ENCODE results near the gene SPATS2L. TPM values are rescaled to one million over a fixed set of nuclear protein-coding genes. Genes with fewer than 3 reads are reported as not detected.

SPATS2L gene
- total and polyA plus RNA-seq, 2 experiments from 2014 or later, result 118 to 154 TPM

DNA sequence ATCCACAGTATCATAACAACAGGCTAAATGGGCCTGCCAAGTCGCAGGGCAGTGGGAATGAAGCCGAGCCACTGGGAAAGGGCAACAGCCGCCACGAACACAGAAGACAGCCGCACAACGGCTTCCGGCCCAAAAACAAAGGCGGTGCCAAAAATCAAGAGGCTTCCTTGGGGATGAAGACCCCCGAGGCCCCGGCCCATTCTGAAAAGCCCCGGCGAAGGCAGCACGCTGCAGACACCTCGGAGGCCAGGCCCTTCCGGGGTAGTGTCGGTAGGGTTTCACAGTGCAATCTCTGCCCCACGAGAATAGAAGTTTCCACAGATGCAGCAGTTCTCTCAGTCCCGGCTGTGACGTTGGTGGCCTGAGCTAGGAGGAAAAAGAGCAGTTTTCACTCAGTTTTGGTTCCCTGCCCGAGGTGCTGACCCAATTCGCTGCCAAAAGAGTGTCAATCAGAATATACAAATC lies 171.2 kb downstream of the SPATS2L start:
- Mint-ChIP-seq H3K27ac (peak overlapping the region; percentile 37; the same call in 1 of the 2 replicates), H3K9me3 (no peaks in the 10 kb centered on the region), H3K4me3 (no peak overlapping the region), H3K27me3 (ENCODE audit: insufficient read depth, low read depth, poor library complexity) (peaks cover 5% of the 10 kb centered on the region), H3K4me1 (peaks cover 30% of the 10 kb centered on the region), H3K36me3 (ENCODE audit: low read depth) (peaks cover 74% of the 10 kb centered on the region)
- Histone ChIP-seq H3K4me1 (ENCODE audit: insufficient read depth) (peaks cover 14% of the 10 kb centered on the region), H3K27ac (ENCODE audit: low read depth) (no peak overlapping the region), H3K4me3 (no peak overlapping the region), H3K9me2 (ENCODE audit: insufficient read depth) (no peaks in the 10 kb centered on the region), H4K20me1 (replicated peaks; ENCODE audit: insufficient read depth) (no peaks in the 10 kb centered on the region), H3K4me2 (no peak overlapping the region), H2AFZ (no peak overlapping the region), H3F3A (replicated peaks; ENCODE audit: low read depth) (no peaks in the 10 kb centered on the region), H3K79me2 (replicated peaks; ENCODE audit: insufficient read depth) (no peaks in the 10 kb centered on the region), H3K27me3 (ENCODE audit: insufficient read depth) (no peaks in the 10 kb centered on the region), H3K36me3 (ENCODE audit: insufficient read depth) (peaks cover 49% of the 10 kb centered on the region)
- ATAC-seq (no peak), DNase-seq (ENCODE audit: low spot score) (no peak)
- TF ChIP-seq EZH2 (IDR thresholded peaks at IDR 0.05; ENCODE audit: low read depth, unreplicated experiment) (no peak), STAT1 (IDR thresholded peaks at IDR 0.05; ENCODE audit: unreplicated experiment) (no peak), POLR2AphosphoS5 (IDR thresholded peaks at IDR 0.05; ENCODE audit: low read depth) (no peak), ZNF331 (CRISPR knock-in tag; IDR thresholded peaks at IDR 0.05; ENCODE audit: low read depth) (no peak), ZNF114 (CRISPR knock-in tag; IDR thresholded peaks at IDR 0.05) (no peak)
- TF ChIP-seq, protein P1, sequence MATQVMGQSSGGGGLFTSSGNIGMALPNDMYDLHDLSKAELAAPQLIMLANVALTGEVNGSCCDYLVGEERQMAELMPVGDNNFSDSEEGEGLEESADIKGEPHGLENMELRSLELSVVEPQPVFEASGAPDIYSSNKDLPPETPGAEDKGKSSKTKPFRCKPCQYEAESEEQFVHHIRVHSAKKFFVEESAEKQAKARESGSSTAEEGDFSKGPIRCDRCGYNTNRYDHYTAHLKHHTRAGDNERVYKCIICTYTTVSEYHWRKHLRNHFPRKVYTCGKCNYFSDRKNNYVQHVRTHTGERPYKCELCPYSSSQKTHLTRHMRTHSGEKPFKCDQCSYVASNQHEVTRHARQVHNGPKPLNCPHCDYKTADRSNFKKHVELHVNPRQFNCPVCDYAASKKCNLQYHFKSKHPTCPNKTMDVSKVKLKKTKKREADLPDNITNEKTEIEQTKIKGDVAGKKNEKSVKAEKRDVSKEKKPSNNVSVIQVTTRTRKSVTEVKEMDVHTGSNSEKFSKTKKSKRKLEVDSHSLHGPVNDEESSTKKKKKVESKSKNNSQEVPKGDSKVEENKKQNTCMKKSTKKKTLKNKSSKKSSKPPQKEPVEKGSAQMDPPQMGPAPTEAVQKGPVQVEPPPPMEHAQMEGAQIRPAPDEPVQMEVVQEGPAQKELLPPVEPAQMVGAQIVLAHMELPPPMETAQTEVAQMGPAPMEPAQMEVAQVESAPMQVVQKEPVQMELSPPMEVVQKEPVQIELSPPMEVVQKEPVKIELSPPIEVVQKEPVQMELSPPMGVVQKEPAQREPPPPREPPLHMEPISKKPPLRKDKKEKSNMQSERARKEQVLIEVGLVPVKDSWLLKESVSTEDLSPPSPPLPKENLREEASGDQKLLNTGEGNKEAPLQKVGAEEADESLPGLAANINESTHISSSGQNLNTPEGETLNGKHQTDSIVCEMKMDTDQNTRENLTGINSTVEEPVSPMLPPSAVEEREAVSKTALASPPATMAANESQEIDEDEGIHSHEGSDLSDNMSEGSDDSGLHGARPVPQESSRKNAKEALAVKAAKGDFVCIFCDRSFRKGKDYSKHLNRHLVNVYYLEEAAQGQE (IDR thresholded peaks at IDR 0.05; ENCODE audit: unreplicated experiment), result no peak
- TF ChIP-seq, protein P2, sequence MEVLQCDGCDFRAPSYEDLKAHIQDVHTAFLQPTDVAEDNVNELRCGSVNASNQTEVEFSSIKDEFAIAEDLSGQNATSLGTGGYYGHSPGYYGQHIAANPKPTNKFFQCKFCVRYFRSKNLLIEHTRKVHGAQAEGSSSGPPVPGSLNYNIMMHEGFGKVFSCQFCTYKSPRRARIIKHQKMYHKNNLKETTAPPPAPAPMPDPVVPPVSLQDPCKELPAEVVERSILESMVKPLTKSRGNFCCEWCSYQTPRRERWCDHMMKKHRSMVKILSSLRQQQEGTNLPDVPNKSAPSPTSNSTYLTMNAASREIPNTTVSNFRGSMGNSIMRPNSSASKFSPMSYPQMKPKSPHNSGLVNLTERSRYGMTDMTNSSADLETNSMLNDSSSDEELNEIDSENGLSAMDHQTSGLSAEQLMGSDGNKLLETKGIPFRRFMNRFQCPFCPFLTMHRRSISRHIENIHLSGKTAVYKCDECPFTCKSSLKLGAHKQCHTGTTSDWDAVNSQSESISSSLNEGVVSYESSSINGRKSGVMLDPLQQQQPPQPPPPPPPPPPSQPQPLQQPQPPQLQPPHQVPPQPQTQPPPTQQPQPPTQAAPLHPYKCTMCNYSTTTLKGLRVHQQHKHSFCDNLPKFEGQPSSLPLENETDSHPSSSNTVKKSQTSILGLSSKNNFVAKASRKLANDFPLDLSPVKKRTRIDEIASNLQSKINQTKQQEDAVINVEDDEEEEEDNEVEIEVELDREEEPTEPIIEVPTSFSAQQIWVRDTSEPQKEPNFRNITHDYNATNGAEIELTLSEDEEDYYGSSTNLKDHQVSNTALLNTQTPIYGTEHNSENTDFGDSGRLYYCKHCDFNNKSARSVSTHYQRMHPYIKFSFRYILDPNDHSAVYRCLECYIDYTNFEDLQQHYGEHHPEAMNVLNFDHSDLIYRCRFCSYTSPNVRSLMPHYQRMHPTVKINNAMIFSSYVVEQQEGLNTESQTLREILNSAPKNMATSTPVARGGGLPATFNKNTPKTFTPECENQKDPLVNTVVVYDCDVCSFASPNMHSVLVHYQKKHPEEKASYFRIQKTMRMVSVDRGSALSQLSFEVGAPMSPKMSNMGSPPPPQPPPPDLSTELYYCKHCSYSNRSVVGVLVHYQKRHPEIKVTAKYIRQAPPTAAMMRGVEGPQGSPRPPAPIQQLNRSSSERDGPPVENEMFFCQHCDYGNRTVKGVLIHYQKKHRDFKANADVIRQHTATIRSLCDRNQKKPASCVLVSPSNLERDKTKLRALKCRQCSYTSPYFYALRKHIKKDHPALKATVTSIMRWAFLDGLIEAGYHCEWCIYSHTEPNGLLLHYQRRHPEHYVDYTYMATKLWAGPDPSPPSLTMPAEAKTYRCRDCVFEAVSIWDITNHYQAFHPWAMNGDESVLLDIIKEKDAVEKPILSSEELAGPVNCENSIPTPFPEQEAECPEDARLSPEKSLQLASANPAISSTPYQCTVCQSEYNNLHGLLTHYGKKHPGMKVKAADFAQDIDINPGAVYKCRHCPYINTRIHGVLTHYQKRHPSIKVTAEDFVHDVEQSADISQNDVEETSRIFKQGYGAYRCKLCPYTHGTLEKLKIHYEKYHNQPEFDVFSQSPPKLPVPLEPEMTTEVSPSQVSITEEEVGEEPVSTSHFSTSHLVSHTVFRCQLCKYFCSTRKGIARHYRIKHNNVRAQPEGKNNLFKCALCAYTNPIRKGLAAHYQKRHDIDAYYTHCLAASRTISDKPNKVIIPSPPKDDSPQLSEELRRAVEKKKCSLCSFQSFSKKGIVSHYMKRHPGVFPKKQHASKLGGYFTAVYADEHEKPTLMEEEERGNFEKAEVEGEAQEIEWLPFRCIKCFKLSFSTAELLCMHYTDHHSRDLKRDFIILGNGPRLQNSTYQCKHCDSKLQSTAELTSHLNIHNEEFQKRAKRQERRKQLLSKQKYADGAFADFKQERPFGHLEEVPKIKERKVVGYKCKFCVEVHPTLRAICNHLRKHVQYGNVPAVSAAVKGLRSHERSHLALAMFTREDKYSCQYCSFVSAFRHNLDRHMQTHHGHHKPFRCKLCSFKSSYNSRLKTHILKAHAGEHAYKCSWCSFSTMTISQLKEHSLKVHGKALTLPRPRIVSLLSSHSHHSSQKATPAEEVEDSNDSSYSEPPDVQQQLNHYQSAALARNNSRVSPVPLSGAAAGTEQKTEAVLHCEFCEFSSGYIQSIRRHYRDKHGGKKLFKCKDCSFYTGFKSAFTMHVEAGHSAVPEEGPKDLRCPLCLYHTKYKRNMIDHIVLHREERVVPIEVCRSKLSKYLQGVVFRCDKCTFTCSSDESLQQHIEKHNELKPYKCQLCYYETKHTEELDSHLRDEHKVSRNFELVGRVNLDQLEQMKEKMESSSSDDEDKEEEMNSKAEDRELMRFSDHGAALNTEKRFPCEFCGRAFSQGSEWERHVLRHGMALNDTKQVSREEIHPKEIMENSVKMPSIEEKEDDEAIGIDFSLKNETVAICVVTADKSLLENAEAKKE (CRISPR knock-in tag; IDR thresholded peaks at IDR 0.05), result no peak

All from GM23338 (cell line).